A549 (cell line): ENCODE measurements around the gene C7orf57. TPM values are rescaled to one million over a fixed set of nuclear protein-coding genes. Genes with fewer than 3 reads are reported as not detected.

Experiments used
- ATAC-seq, 2 experiments: fragments of 200-7000 bp in 1 of 2; fragments of >200 bp in 1 of 2; cut with Nextera tagmentation in 1 of 2; cut with Tn5 transposase in 1 of 2; 3 replicates each; pipeline versions ENCODE4 v1.8.0 to v1.9.1; 2018 to 2020; ENCODE audit warnings: mild to moderate bottlenecking in 1 of 2, moderate library complexity in 1 of 2
- CTCF ChIA-PET: fragments of 300-600 bp; sonication (Branson Sonifier 250); formaldehyde crosslinking; extraction: SDS; loops from one replicate; lab custom pipeline; 2021; ENCODE audit warnings: antibody characterized with exemption, inconsistent platforms; lab: Yijun Ruan, JAX
- POLR2A ChIA-PET: fragments of 350-600 bp; formaldehyde crosslinking; extraction: SDS; loops from one replicate; lab custom pipeline; 2021; ENCODE audit warnings: antibody characterized with exemption, inconsistent platforms; lab: Yijun Ruan, JAX
- DNase-seq, 2 experiments: peaks; one replicate each; pipeline versions ENCODE4 v3.0.0 to v3.0.0-alpha.2; 2011 to 2016; ENCODE audit warnings: low read depth in 1 of 2, low spot score in 1 of 2
- FAIRE-seq: peaks from 2 replicates; lab custom pipeline; 2011; peaks lifted over from hg19 to GRCh38; lab: Jason Lieb, UNC
- H3K27ac ChIP-seq, 2 experiments: fragments of >200 bp; sonication (Bioruptor Twin); formaldehyde crosslinking; 3 replicates each; pipeline ENCODE4 v1.5.1; 2016 to 2017
- H3K4me1 ChIP-seq: fragments of >200 bp; sonication (Bioruptor Twin); formaldehyde crosslinking; 3 replicates; pipeline ENCODE4 v1.6.1; 2016
- H3K4me2 ChIP-seq: fragments of >200 bp; sonication (Bioruptor Twin); formaldehyde crosslinking; 3 replicates; pipeline ENCODE4 v1.6.1; 2016
- H3K4me3 ChIP-seq: fragments of >200 bp; sonication (Bioruptor Twin); formaldehyde crosslinking; 3 replicates; pipeline ENCODE4 v1.5.1; 2016
- H3K9me3 ChIP-seq: fragments of >200 bp; sonication (Bioruptor Twin); formaldehyde crosslinking; 3 replicates; pipeline ENCODE4 v1.6.1; 2016
- CBX2 ChIP-seq: fragments of 200-600 bp; sonication (generic); IDR thresholded peaks from 2 replicates; pipeline ENCODE4 v1.6.1; 2016; ENCODE audit warnings: low read depth, mild to moderate bottlenecking, borderline replicate concordance
- CBX8 ChIP-seq: fragments of 200-600 bp; sonication (generic); IDR thresholded peaks from 2 replicates; pipeline ENCODE4 v1.6.1; 2016
- CHD2 ChIP-seq: fragments of 150-350 bp; IDR thresholded peaks from 2 replicates; pipeline ENCODE4 v1.6.1; 2014; ENCODE audit warnings: low read length; ENCODE audit not compliant: partially characterized antibody
- CHD4 ChIP-seq: fragments of 200-600 bp; sonication (generic); IDR thresholded peaks from 2 replicates; pipeline ENCODE4 v1.6.1; 2016; ENCODE audit warnings: antibody characterized with exemption, mild to moderate bottlenecking, borderline replicate concordance
- EHMT2 ChIP-seq: fragments of 200-600 bp; sonication (generic); IDR thresholded peaks from 2 replicates; pipeline ENCODE4 v1.6.1; 2016; ENCODE audit warnings: antibody characterized with exemption, low read depth, mild to moderate bottlenecking, moderate library complexity
- ELK1 ChIP-seq: fragments of 150-350 bp; IDR thresholded peaks from 2 replicates; pipeline ENCODE4 v1.6.1; 2014; ENCODE audit warnings: low read depth, mild to moderate bottlenecking, low read length
- FOXS1 ChIP-seq: fragments of 250-450 bp; sonication (Bioruptor Pico); IDR thresholded peaks from 2 replicates; pipeline ENCODE4 v1.5.0; 2020; ENCODE audit warnings: mild to moderate bottlenecking, moderate library complexity
- GATA3 ChIP-seq: IDR thresholded peaks from 2 replicates; pipeline ENCODE4 v1.6.1; 2012; ENCODE audit warnings: borderline replicate concordance
- HEYL ChIP-seq: fragments of 250-450 bp; sonication (Bioruptor Pico); IDR thresholded peaks from 2 replicates; pipeline ENCODE4 v1.8.0; 2021; ENCODE audit warnings: mild to moderate bottlenecking, moderate library complexity
- KDM5A ChIP-seq: fragments of 200-600 bp; sonication (generic); IDR thresholded peaks from 2 replicates; pipeline ENCODE4 v1.6.1; 2016; ENCODE audit warnings: antibody characterized with exemption, mild to moderate bottlenecking
- MYC ChIP-seq: IDR thresholded peaks from 2 replicates; pipeline ENCODE4 v1.6.1; 2012; ENCODE audit warnings: mild to moderate bottlenecking, inconsistent platforms, low read length, improper control_type of control experiment, borderline replicate concordance
- RAD21 ChIP-seq, 2 experiments: fragments of >200 bp in 1 of 2; sonication (Bioruptor Twin) in 1 of 2; formaldehyde crosslinking in 1 of 2; IDR thresholded peaks in 1 of 2; conservative IDR thresholded peaks in 1 of 2; 2 replicates in 1 of 2; 3 replicates in 1 of 2; pipeline ENCODE4 v1.6.1; 2012 to 2018; ENCODE audit warnings: inconsistent platforms in 1 of 2
- RARB ChIP-seq: fragments of 250-450 bp; sonication (Bioruptor Pico); IDR thresholded peaks from 2 replicates; pipeline ENCODE4 v1.8.0; 2021; ENCODE audit warnings: mild to moderate bottlenecking, moderate library complexity
- REST ChIP-seq: fragments of 200-600 bp; sonication (generic); IDR thresholded peaks from 2 replicates; pipeline ENCODE4 v1.6.1; 2016; ENCODE audit warnings: antibody characterized with exemption, mild to moderate bottlenecking, moderate library complexity
- USF2 ChIP-seq: fragments of 450-650 bp; IDR thresholded peaks from 2 replicates; pipeline ENCODE4 v1.6.1; 2014; ENCODE audit warnings: antibody characterized with exemption
- ZSCAN20 ChIP-seq: fragments of 250-450 bp; sonication (Bioruptor Pico); IDR thresholded peaks from 2 replicates; pipeline ENCODE4 v1.8.0; 2022; ENCODE audit warnings: mild to moderate bottlenecking, moderate library complexity
- WGBS: methylation state at CpG from one replicate; pipeline ENCODE4 v1.1.6; 2017; ENCODE audit errors: missing lambda C conversion rate; 5-methylcytosine and 5-hydroxymethylcytosine counted together
- polyA plus RNA-seq, 4 experiments: library from polyadenylated mRNA; depleted of rRNA in 3 of 4; stranded (reverse); fragments of >200 nt; fragmentation: RNase III in 1 of 4; extraction: RNeasy Plus Mini Kit Qiagen cat#74134 plus additional on column Dnase treatment in 1 of 4; gene quantifications; 2 replicates in 3 of 4; 3 replicates in 1 of 4; pipeline ENCODE4 v1.2.3, GENCODE V29; 2011 to 2017

The C7orf57 gene
- polyA plus RNA-seq, 2 of the 4 experiments (the other 2 are of a cell fraction): 0.05 to 0.09 TPM

GRCh38 chr7:48049850-48050249, 14.5 kb downstream of the C7orf57 start:
- FAIRE-seq: no peak
- H3K9me3 ChIP-seq: no peaks in the 10 kb centered on the region
- H3K4me1 ChIP-seq: no peaks in the 10 kb centered on the region
- WGBS: 80% methylated on average over 7 of the region's 8 CpGs
- H3K4me3 ChIP-seq: no peak overlapping the region
- no peak for ATAC-seq
- POLR2A ChIA-PET: interaction anchor here (0.6 kb wide), 1 partner anchor 42 kb away, joined by 3 read pairs; no protein-coding TSS in a partner anchor
- TF ChIP-seq ELK1: no peak
- TF ChIP-seq EHMT2: no peak
- no peak for TF ChIP-seq CHD4
- TF ChIP-seq KDM5A: no peak
- no peak for TF ChIP-seq CBX2
- TF ChIP-seq RARB (CRISPR knock-in tag): no peak
- TF ChIP-seq CHD2: no peak
- no peak for TF ChIP-seq MYC
- no peak for TF ChIP-seq CBX8
- TF ChIP-seq ZSCAN20: no peak
- TF ChIP-seq REST: no peak
- no peak for TF ChIP-seq HEYL
- TF ChIP-seq, all 56 proteins: peak for 0
- no peak overlapping the region for H3K27ac ChIP-seq
- no peak overlapping the region for H3K4me2 ChIP-seq
- CTCF ChIA-PET: interaction anchor here (1.0 to 1.7 kb wide), 2 partner anchors 9 to 12 kb away, joined by 3 to 5 read pairs; no protein-coding TSS in a partner anchor
- no peak for DNase-seq

GRCh38 chr7:48052748-48053147, 17.4 kb downstream of the C7orf57 start:
- ChIA-PET POLR2A (no interaction called here), CTCF (interaction anchor here (1.3 to 2.4 kb wide), 4 partner anchors 24 to 61 kb away, joined by 3 to 6 read pairs (median 4); no protein-coding TSS in a partner anchor)
- FAIRE-seq: no peak
- WGBS: 37% methylated on average over 8 of the region's 8 CpGs
- H3K4me1 ChIP-seq: no peaks in the 10 kb centered on the region
- H3K4me3 ChIP-seq: no peak overlapping the region
- DNase-seq: peak in 1 of 2 experiments; percentile 18
- no peak for TF ChIP-seq FOXS1 (CRISPR knock-in tag)
- peak; percentile 66 for TF ChIP-seq USF2
- no peak overlapping the region for H3K4me2 ChIP-seq
- no peak overlapping the region for H3K27ac ChIP-seq
- H3K9me3 ChIP-seq: peaks cover 12% of the 10 kb centered on the region; the same call in 1 of the 3 replicates
- ATAC-seq: no peak

GRCh38 chr7:48053736-48054135, 18.4 kb downstream of the C7orf57 start:
- no peak overlapping the region for H3K4me2 ChIP-seq
- CTCF ChIA-PET: interaction anchor here (1.2 to 1.6 kb wide), 4 partner anchors 23 to 62 kb away, joined by 3 to 5 read pairs (median 4); no protein-coding TSS in a partner anchor
- FAIRE-seq (no peak), DNase-seq (no peak), ATAC-seq (no peak)
- peaks cover 12% of the 10 kb centered on the region; the same call in 1 of the 3 replicates for H3K9me3 ChIP-seq
- TF ChIP-seq RAD21 (conservative IDR thresholded peaks at IDR 0.05 in 1 of 2, IDR thresholded peaks at IDR 0.05 in 1 of 2) (no peak), GATA3 (no peak)
- H3K4me1 ChIP-seq: no peaks in the 10 kb centered on the region
- H3K4me3 ChIP-seq: no peak overlapping the region
- POLR2A ChIA-PET: no interaction called here
- no peak overlapping the region for H3K27ac ChIP-seq
- WGBS: 64% methylated on average over 2 of the region's 2 CpGs
